ENCODE results near the gene TSPAN18.

The TSPAN18 gene

DNA sequence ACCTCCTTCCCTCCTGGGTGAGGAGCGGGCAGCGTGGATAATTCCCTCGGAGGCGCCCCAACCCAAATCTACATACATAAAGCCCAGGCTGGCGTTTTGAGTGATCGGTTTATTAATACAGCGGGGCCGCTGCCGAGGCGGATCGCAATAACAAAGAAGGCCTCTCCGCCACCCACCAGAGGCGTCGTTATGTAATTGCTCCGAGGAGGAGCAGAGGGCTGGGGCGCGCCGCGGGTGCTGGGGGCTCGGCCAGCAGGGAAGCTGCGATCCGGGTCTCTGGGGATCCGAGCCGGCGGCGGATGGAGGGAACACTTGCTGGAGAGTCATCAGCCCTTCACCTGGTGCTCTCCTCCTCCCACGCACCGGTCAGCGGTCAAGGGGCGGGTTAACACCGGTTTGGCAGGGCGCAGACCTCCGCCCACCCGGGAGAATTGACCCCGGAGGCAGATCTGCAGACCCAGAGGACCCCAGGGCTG, 230.3 kb downstream of the TSPAN18 start:
- Histone ChIP-seq H3K36me3 (ENCODE audit: insufficient read depth, low read length) (no peaks in the 10 kb centered on the region), H3K9me3 (ENCODE audit: insufficient read depth, low read depth, low read length) (no peaks in the 10 kb centered on the region), H3K4me3 (ENCODE audit: low read length) (peak overlapping the region; percentile 29), H3K27me3 (ENCODE audit: insufficient read depth, low read length) (peaks cover 12% of the 10 kb centered on the region), H3K9ac (ENCODE audit: low read depth, low read length) (no peak overlapping the region), H3K4me1 (ENCODE audit: insufficient read depth, low read length) (peaks cover 56% of the 10 kb centered on the region), H3K27ac (ENCODE audit: low read depth, low read length) (peak overlapping the region; percentile 38; the same call in 1 of the 2 replicates)
- WGBS: 4% methylated on average over 32 of the region's 35 CpGs

DNA sequence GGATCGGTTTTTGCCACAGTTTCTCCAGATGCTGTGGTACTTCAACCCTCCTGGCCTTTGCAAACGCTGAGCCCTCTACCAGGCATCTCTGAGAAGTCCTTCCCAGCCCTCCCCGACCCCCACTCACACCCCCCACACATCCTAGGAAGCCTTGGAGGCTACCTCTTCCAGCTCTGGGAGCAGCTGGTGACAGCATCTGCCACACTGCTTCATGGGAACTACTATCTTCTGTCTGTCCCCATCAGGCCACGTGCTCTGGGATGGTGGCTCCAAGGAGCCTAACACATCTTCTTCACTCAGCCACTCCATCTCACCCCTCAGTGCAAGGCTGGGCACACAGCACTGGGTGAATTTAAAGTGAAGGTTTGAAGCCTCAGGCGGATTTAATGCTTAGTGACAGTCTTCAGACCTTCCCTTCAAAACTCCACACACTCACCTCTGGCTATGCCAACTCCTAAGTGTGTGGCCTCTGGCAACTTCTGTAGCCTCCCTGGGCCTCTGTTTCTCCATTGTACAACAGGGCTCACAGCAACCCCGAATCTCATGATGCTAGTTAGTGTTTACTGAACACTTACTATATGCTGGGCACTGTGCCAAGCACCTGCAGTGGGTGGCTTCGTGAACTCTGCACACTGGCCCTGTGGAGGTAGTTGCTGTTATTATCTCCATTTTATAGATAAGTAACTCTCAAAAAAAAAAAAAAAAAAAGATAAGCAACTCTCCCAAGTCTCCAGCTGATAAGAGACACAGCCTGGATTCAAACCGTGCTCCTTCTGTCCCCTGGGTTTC, 231.2 kb downstream of the TSPAN18 start:
- Histone ChIP-seq H3K4me1 (ENCODE audit: insufficient read depth, low read length) (peaks cover 64% of the 10 kb centered on the region), H3K9me3 (ENCODE audit: insufficient read depth, low read depth, low read length) (no peaks in the 10 kb centered on the region), H3K4me3 (ENCODE audit: low read length) (no peak overlapping the region), H3K27ac (ENCODE audit: low read depth, low read length) (no peak overlapping the region), H3K9ac (ENCODE audit: low read depth, low read length) (no peak overlapping the region), H3K27me3 (ENCODE audit: insufficient read depth, low read length) (peaks cover 12% of the 10 kb centered on the region), H3K36me3 (ENCODE audit: insufficient read depth, low read length) (no peaks in the 10 kb centered on the region)
- 66% methylated on average over 8 of the region's 8 CpGs for WGBS

DNA sequence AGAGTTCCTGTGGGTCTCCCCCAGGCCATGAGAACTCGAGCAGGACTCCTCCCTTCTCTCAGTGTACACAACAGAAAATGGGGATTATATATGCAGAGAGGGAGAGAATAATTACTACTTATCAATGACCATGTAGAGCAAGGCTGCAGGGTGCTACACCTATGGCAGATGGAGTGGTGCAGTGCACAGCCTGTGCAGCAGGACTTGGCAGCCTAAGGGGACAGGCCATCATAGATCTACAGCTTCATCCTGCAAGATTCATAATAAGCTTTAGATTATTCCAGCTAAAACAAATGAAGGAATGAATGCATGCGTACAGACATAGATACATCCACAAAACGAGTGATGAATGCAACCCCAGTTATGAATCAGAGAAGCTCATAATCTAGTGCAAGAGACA, 232.3 kb downstream of the TSPAN18 start:
- Histone ChIP-seq H3K27ac (ENCODE audit: low read depth, low read length) (no peak overlapping the region), H3K36me3 (ENCODE audit: insufficient read depth, low read length) (no peaks in the 10 kb centered on the region), H3K9me3 (ENCODE audit: insufficient read depth, low read depth, low read length) (no peaks in the 10 kb centered on the region), H3K27me3 (ENCODE audit: insufficient read depth, low read length) (peaks cover 12% of the 10 kb centered on the region), H3K4me1 (ENCODE audit: insufficient read depth, low read length) (peaks cover 66% of the 10 kb centered on the region), H3K9ac (ENCODE audit: low read depth, low read length) (no peak overlapping the region), H3K4me3 (ENCODE audit: low read length) (no peak overlapping the region)
- WGBS: 91% methylated on average over 2 of the region's 3 CpGs

DNA sequence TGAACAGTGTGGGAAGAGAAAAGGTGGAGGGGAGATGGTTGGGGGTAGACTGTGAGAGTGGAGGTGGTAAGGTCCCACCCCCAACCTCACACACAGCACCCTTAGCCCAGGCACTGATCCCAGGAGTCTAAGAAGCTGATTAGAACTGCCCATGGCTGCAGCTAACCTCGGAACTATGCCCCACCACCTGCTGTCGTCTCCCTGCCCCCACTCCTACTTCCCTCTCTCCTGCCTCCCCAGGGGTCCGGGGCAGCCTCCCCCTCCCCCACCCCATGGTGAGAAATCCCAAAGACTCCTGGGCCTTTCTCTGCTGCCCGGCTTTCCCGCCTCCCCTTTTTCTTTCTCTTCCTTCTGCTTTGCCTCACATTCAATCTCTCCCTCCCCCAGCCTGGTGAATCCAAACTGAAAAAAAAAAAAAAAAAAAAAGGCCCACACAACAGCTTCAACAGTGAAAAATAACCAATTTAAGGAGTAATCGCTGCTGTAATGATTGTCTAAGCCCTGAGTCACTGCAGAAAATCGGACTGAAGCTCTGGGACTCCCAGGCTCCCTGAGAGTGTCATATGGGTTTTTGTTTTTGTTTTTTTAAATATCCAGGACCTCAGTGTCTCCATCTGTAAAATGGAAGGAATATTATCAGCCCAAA, 233.6 kb downstream of the TSPAN18 start:
- Histone ChIP-seq H3K27me3 (ENCODE audit: insufficient read depth, low read length) (peaks cover 12% of the 10 kb centered on the region), H3K9me3 (ENCODE audit: insufficient read depth, low read depth, low read length) (no peaks in the 10 kb centered on the region), H3K4me1 (ENCODE audit: insufficient read depth, low read length) (peaks cover 64% of the 10 kb centered on the region), H3K36me3 (ENCODE audit: insufficient read depth, low read length) (no peaks in the 10 kb centered on the region), H3K9ac (ENCODE audit: low read depth, low read length) (0 out of 2 replicates have a peak overlapping the region, but pooled peaks have one; percentile 2), H3K27ac (ENCODE audit: low read depth, low read length) (peak overlapping the region; percentile 20; the same call in 1 of the 2 replicates), H3K4me3 (ENCODE audit: low read length) (no peak overlapping the region)
- WGBS: 15% methylated on average over 7 of the region's 7 CpGs

DNA sequence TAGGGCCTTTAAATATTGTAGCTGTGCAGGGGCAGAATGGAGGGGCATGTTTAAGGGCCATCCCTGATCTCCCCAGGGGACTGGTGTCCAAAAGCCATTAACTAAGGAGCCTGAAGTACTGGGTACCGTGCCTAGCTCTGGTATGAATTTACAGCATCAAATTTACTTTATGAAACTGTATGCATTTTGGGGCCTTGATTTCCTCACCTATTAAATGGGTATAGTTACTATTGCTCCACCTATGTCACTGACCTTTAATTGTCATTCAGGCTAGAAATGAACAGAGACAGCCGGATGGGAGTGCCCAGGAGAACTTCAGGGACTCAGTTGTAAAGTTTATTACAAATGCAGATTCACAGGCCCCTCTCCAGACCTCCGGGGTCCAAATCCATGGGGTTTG, 235.7 kb downstream of the TSPAN18 start:
- Histone ChIP-seq H3K4me1 (ENCODE audit: insufficient read depth, low read length) (peaks cover 50% of the 10 kb centered on the region), H3K9me3 (ENCODE audit: insufficient read depth, low read depth, low read length) (no peaks in the 10 kb centered on the region), H3K27ac (ENCODE audit: low read depth, low read length) (no peak overlapping the region; the same call in 1 of the 2 replicates), H3K36me3 (ENCODE audit: insufficient read depth, low read length) (no peaks in the 10 kb centered on the region), H3K9ac (ENCODE audit: low read depth, low read length) (no peak overlapping the region), H3K4me3 (ENCODE audit: low read length) (no peak overlapping the region), H3K27me3 (ENCODE audit: insufficient read depth, low read length) (peaks cover 3% of the 10 kb centered on the region)
- WGBS: 78% methylated on average over 3 of the region's 3 CpGs

DNA sequence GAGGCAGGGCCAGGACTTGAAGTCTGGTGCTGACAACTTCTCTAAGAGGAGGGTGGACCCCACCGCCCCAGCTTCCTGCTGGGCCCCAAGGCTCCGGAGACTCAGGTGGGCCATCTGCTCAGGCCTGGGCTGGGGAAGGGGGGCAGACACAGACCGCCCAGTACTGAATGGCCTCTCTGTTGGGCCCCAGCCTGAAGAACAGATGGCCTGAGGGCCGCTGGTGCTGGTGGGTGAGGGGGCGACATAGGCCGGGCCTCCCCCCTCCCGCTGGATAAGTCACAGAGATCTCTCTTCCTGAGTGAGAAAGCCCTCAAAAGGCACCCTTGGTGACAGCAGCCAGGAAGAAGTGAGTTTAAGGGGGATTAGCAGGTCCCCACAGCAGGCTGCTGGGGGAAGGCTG, 236.4 kb downstream of the TSPAN18 start:
- Histone ChIP-seq H3K4me1 (ENCODE audit: insufficient read depth, low read length) (peaks cover 55% of the 10 kb centered on the region), H3K36me3 (ENCODE audit: insufficient read depth, low read length) (no peaks in the 10 kb centered on the region), H3K4me3 (ENCODE audit: low read length) (no peak overlapping the region), H3K9me3 (ENCODE audit: insufficient read depth, low read depth, low read length) (no peaks in the 10 kb centered on the region), H3K27me3 (ENCODE audit: insufficient read depth, low read length) (no peaks in the 10 kb centered on the region; the same call in 1 of the 2 replicates), H3K27ac (ENCODE audit: low read depth, low read length) (no peak overlapping the region; the same call in 1 of the 2 replicates), H3K9ac (ENCODE audit: low read depth, low read length) (no peak overlapping the region)
- WGBS: 61% methylated on average over 7 of the region's 7 CpGs

DNA sequence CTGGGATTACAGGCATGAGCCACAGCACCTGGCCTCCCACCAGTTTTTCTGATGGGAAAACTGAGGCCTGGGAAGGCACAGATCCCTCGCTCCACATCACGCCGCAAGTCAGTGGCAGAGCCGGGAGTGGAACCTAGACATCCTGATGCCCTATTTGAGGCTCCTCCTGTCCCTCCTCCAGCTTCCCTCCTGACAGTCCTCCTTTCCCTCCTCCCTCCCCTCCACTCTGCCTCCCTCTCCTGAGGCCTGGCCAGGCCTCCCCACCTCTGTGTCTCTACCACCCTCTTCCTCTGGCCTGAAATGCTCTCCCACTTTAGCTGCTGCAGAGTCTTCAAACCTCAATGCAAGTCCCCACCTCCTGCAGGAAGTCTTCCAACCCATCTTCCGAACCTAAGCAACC, 237.2 kb downstream of the TSPAN18 start:
- Histone ChIP-seq H3K9me3 (ENCODE audit: insufficient read depth, low read depth, low read length) (no peaks in the 10 kb centered on the region), H3K9ac (ENCODE audit: low read depth, low read length) (no peak overlapping the region), H3K27ac (ENCODE audit: low read depth, low read length) (no peak overlapping the region; the same call in 1 of the 2 replicates), H3K36me3 (ENCODE audit: insufficient read depth, low read length) (no peaks in the 10 kb centered on the region), H3K4me3 (ENCODE audit: low read length) (no peak overlapping the region), H3K27me3 (ENCODE audit: insufficient read depth, low read length) (no peaks in the 10 kb centered on the region), H3K4me1 (ENCODE audit: insufficient read depth, low read length) (peaks cover 55% of the 10 kb centered on the region)
- WGBS: 92% methylated on average over 5 of the region's 5 CpGs

DNA sequence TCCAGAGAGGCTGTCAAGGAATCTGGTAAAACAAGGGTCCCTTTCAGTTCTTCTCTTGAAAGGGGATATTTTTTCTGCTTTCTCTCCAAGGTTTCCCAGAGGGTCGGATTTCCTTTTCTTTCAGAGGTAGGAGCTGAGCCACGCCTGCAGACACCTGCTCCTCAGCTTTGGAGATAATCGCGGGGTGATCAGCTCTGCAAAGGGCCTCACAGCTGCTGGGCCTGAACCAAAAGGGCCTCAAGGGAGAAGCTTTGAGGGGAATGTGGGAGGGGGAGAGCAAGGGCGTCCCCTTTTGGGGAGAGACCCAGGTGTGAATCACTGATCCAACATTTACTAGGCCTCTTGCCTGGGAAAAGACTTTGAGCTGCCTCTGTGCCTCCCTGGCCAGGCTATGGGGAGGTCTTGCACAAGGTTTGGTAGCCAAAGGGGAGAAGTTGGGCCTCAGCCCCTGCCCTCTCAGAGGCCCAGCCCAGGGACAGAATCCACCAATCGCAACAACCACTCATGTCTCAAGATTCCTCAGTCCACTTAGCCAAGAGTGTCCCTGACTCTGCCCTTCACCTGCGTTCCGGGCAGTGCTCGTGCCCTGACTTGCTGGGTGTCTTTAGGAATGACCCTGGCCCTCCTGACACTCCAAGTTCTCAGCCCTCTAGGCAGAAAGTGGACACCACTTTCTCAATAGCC, 237.9 kb downstream of the TSPAN18 start:
- H3K27me3 ChIP-seq (ENCODE audit: insufficient read depth, low read length): no peaks in the 10 kb centered on the region
- WGBS: 63% methylated on average over 9 of the region's 9 CpGs
- no peak overlapping the region for H3K9ac ChIP-seq (ENCODE audit: low read depth, low read length)
- H3K36me3 ChIP-seq (ENCODE audit: insufficient read depth, low read length): no peaks in the 10 kb centered on the region
- no peak overlapping the region; the same call in 1 of the 2 replicates for H3K27ac ChIP-seq (ENCODE audit: low read depth, low read length)
- no peaks in the 10 kb centered on the region for H3K9me3 ChIP-seq (ENCODE audit: insufficient read depth, low read depth, low read length)
- peaks cover 51% of the 10 kb centered on the region for H3K4me1 ChIP-seq (ENCODE audit: insufficient read depth, low read length)
- no peak overlapping the region for H3K4me3 ChIP-seq (ENCODE audit: low read length)

DNA sequence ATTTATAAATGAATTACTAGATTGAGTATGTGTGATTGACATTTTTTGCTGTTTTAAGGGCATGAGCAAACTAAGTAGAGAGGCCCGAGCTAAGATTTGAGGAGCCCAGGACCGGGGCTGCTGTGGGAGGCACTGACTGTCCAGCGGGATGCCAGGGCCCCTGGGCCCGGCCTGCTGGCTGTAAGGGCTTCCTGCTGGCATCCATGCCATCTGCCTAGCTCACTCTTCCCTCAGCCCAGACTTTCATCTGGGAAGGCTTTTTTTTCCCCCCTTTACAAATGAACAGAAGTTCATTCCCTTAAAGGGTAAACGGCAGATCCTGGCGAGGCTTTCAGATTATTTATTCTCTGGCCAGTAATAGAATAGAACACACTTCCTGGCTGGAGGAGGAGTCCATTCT, 239.9 kb downstream of the TSPAN18 start:
- no peaks in the 10 kb centered on the region for H3K9me3 ChIP-seq (ENCODE audit: insufficient read depth, low read depth, low read length)
- peaks cover 34% of the 10 kb centered on the region for H3K4me1 ChIP-seq (ENCODE audit: insufficient read depth, low read length)
- H3K9ac ChIP-seq (ENCODE audit: low read depth, low read length): no peak overlapping the region
- no peaks in the 10 kb centered on the region for H3K27me3 ChIP-seq (ENCODE audit: insufficient read depth, low read length)
- no peak overlapping the region for H3K4me3 ChIP-seq (ENCODE audit: low read length)
- 92% methylated on average over 6 of the region's 6 CpGs for WGBS
- no peak overlapping the region for H3K27ac ChIP-seq (ENCODE audit: low read depth, low read length)
- no peaks in the 10 kb centered on the region for H3K36me3 ChIP-seq (ENCODE audit: insufficient read depth, low read length)

DNA sequence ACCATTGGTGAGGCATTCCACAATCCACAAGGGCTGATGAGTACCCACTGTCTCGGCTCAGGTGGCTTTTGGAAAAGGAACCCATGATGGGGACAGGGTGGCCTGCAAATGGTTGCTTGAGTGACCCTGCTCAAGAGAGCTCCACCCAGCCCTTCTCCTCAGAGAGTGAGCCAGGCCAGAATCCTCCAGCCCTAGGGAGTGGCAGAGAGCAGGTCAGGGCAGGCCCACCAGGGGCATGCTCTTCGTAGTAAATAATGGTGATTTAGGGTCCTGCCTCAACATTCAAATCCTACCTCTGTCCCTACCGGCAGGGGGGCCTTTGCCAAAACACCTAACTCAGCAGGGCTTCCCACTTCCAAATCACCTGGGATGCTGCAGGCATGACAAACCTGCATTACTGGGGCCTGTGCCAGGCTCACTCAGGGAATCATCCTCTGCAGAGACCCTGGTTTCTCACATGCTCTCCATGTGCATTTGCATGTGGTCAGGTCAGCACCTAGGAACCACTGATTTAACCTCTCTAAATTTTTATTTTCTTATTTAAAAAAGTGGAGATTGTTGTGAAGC, 241.3 kb downstream of the TSPAN18 start:
- 71% methylated on average over 3 of the region's 3 CpGs for WGBS
- H3K36me3 ChIP-seq (ENCODE audit: insufficient read depth, low read length): no peaks in the 10 kb centered on the region
- H3K27me3 ChIP-seq (ENCODE audit: insufficient read depth, low read length): no peaks in the 10 kb centered on the region

DNA sequence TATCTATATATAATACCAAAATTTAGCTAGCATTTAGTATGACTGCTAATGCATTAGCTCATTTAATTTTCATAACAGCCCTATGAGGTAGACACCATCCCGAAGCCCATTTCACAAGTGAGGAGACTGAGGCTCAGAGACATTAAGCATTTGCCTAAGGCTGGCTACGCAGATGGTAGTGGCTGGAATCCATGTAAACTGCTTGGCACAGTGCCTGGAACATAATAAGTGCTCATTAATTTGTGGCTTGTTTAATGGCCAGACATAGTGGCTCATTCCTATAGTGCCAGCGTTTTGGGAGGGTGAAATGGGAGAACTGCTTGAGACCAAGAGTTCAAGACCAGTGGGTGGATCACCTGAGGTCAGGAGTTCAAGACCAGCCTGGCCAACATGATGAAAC, 241.7 kb downstream of the TSPAN18 start:
- H3K4me1 ChIP-seq (ENCODE audit: insufficient read depth, low read length): peaks cover 19% of the 10 kb centered on the region
- no peaks in the 10 kb centered on the region for H3K27me3 ChIP-seq (ENCODE audit: insufficient read depth, low read length)
- H3K4me3 ChIP-seq (ENCODE audit: low read length): no peak overlapping the region
- WGBS: 94% methylated on average over 3 of the region's 3 CpGs
- no peaks in the 10 kb centered on the region for H3K9me3 ChIP-seq (ENCODE audit: insufficient read depth, low read depth, low read length)
- H3K9ac ChIP-seq (ENCODE audit: low read depth, low read length): no peak overlapping the region
- no peaks in the 10 kb centered on the region for H3K36me3 ChIP-seq (ENCODE audit: insufficient read depth, low read length)
- H3K27ac ChIP-seq (ENCODE audit: low read depth, low read length): no peak overlapping the region

More for the DNA sequence above, 241.3 kb downstream of the TSPAN18 start:
- Histone ChIP-seq H3K27ac (ENCODE audit: low read depth, low read length) (no peak overlapping the region), H3K4me1 (ENCODE audit: insufficient read depth, low read length) (peaks cover 22% of the 10 kb centered on the region), H3K4me3 (ENCODE audit: low read length) (no peak overlapping the region), H3K9ac (ENCODE audit: low read depth, low read length) (no peak overlapping the region), H3K9me3 (ENCODE audit: insufficient read depth, low read depth, low read length) (no peaks in the 10 kb centered on the region)
